CD14-positive monocyte (primary cell): ENCODE measurements around the gene ZNF385B. TPM values are rescaled to one million over a fixed set of nuclear protein-coding genes. Genes with fewer than 3 reads are reported as not detected.

ENCODE experiments used
- DNase-seq, 3 donors: peaks; one replicate each; pipeline ENCODE4 v3.0.0-alpha.2; 2011 to 2022
- H2AFZ ChIP-seq: 2 replicates; pipeline ENCODE4 v1.6.0; 2012; ENCODE audit warnings: mild to moderate bottlenecking, low read depth, low read length, inconsistent platforms; ENCODE audit not compliant: insufficient read depth, poor library complexity, severe bottlenecking
- H3K27ac ChIP-seq, 2 donors: 1 replicate in 1 of 2; 2 replicates in 1 of 2; pipeline ENCODE4 v1.5.1; 2012 to 2013; ENCODE audit warnings: low read length in 2 of 2, control low read depth in 1 of 2, inconsistent platforms in 1 of 2, low read depth in 1 of 2, mild to moderate bottlenecking in 1 of 2
- H3K27me3 ChIP-seq, 2 donors: one replicate each; pipeline versions ENCODE4 v1.6.0 to v1.6.1; 2011 to 2013; ENCODE audit warnings: low read length in 2 of 2; ENCODE audit not compliant: control insufficient read depth in 2 of 2, insufficient read depth in 2 of 2
- H3K36me3 ChIP-seq, 2 donors: replicated peaks in 1 of 2; 1 replicate in 1 of 2; 2 replicates in 1 of 2; pipeline versions ENCODE4 v1.5.1 to v1.6.1; 2012 to 2013; ENCODE audit warnings: low read length in 2 of 2, control low read depth in 1 of 2, inconsistent platforms in 1 of 2, mild to moderate bottlenecking in 1 of 2; ENCODE audit not compliant: insufficient read depth in 2 of 2, control insufficient read depth in 1 of 2
- H3K4me1 ChIP-seq, 2 donors: 1 replicate in 1 of 2; 2 replicates in 1 of 2; pipeline versions ENCODE4 v1.5.1 to v1.6.1; 2012 to 2013; ENCODE audit warnings: low read length in 2 of 2, control low read depth in 1 of 2, inconsistent platforms in 1 of 2, mild to moderate bottlenecking in 1 of 2, moderate library complexity in 1 of 2; ENCODE audit not compliant: insufficient read depth in 2 of 2, control insufficient read depth in 1 of 2
- H3K4me2 ChIP-seq: replicated peaks from 2 replicates; pipeline ENCODE3; 2012; ENCODE audit warnings: low read length, moderate library complexity, mild to moderate bottlenecking; ENCODE audit not compliant: poor library complexity, severe bottlenecking; ENCODE audit errors: extremely low read depth
- H3K4me3 ChIP-seq, 3 experiments: fragments of 200-600 bp in 1 of 3; sonication (generic) in 1 of 3; replicated peaks in 1 of 3; 1 replicate in 2 of 3; 2 replicates in 1 of 3; pipeline ENCODE4 v1.5.1; 2011 to 2013; ENCODE audit warnings: low read length in 3 of 3, mild to moderate bottlenecking in 3 of 3, control low read depth in 2 of 3, low read depth in 2 of 3, inconsistent platforms in 1 of 3, moderate library complexity in 1 of 3
- H3K79me2 ChIP-seq: 2 replicates; pipeline ENCODE4 v1.6.0; 2012; ENCODE audit warnings: mild to moderate bottlenecking, control low read depth, inconsistent platforms, low read length, moderate library complexity; ENCODE audit not compliant: insufficient read depth
- H3K9ac ChIP-seq: 2 replicates; pipeline ENCODE4 v1.6.0; 2017; ENCODE audit warnings: low read length, mild to moderate bottlenecking; ENCODE audit not compliant: insufficient read depth, poor library complexity, severe bottlenecking
- H3K9me3 ChIP-seq, 2 donors: replicated peaks in 1 of 2; 1 replicate in 1 of 2; 2 replicates in 1 of 2; pipeline versions ENCODE4 v1.5.1 to v1.6.1; 2012 to 2013; ENCODE audit warnings: low read length in 2 of 2, control low read depth in 1 of 2; ENCODE audit not compliant: control insufficient read depth in 1 of 2, insufficient read depth in 1 of 2
- H4K20me1 ChIP-seq: 2 replicates; pipeline ENCODE4 v1.6.0; 2012; ENCODE audit warnings: mild to moderate bottlenecking, low read length, control low read depth, moderate library complexity; ENCODE audit not compliant: insufficient read depth
- H3K27ac Mint-ChIP-seq, 7 donors: one replicate each; pipeline ENCODE4 v1.8.0; 2020; ENCODE audit warnings: mild to moderate bottlenecking in 7 of 7, mixed read lengths in 7 of 7, moderate library complexity in 6 of 7, inconsistent platforms in 2 of 7
- H3K27me3 Mint-ChIP-seq, 3 donors: one replicate each; pipeline ENCODE4 v1.8.0; 2021 to 2022; ENCODE audit warnings: low read depth in 3 of 3, mild to moderate bottlenecking in 3 of 3, mixed read lengths in 3 of 3, moderate library complexity in 3 of 3, inconsistent platforms in 1 of 3
- H3K36me3 Mint-ChIP-seq, 2 donors: one replicate each; pipeline ENCODE4 v1.8.0; 2020; ENCODE audit warnings: mixed read lengths in 2 of 2, inconsistent platforms in 1 of 2, mild to moderate bottlenecking in 1 of 2
- H3K4me1 Mint-ChIP-seq: one replicate; pipeline ENCODE4 v1.8.0; 2020; ENCODE audit warnings: mild to moderate bottlenecking, mixed read lengths
- H3K4me3 Mint-ChIP-seq, 2 donors: one replicate each; pipeline ENCODE4 v1.8.0; 2020; ENCODE audit warnings: mild to moderate bottlenecking in 2 of 2, mixed read lengths in 2 of 2, moderate library complexity in 1 of 2
- H3K9me3 Mint-ChIP-seq, 7 donors: one replicate each; pipeline ENCODE4 v1.8.0; 2020 to 2022; ENCODE audit warnings: mixed read lengths in 7 of 7, mild to moderate bottlenecking in 6 of 7, moderate library complexity in 6 of 7, inconsistent platforms in 2 of 7
- CTCF ChIP-seq: fragments of 200-600 bp; IDR thresholded peaks from one replicate; pipeline ENCODE4 v1.8.0; 2022; ENCODE audit warnings: antibody characterized with exemption, mild to moderate bottlenecking
- WGBS: methylation state at CpG from one replicate; pipeline ENCODE4 v1.1.5; 2013; ENCODE audit warnings: missing lambda C conversion rate; ENCODE audit not compliant: insufficient coverage; 5-methylcytosine and 5-hydroxymethylcytosine counted together
- intact Hi-C, 2 donors: fragments of 100-400 bp; cut with micrococcal nuclease; formaldehyde crosslinking; loops; one replicate each; pipeline versions ENCODE4 v1.15.0 to v1.15.1; 2023
- polyA plus RNA-seq, 3 donors: library from polyadenylated mRNA; depleted of rRNA in 1 of 3; unstranded in 2 of 3; stranded (reverse) in 1 of 3; fragments of 300-500 nt in 2 of 3; fragments of >200 nt in 1 of 3; fragmentation: Illumina TruSeq in 2 of 3; gene quantifications; 1 replicate in 2 of 3; 2 replicates in 1 of 3; pipeline ENCODE4 v1.2.3, GENCODE V29; 2012 to 2021

Gene ZNF385B
- polyA plus RNA-seq, 3 donors = not detected

- no peak overlapping the region for H3K27ac Mint-ChIP-seq
- no peak for TF ChIP-seq CTCF
- H3K27me3 Mint-ChIP-seq = peaks cover 0 to 2% (median 0%) of the 10 kb centered on the region in 3 donors
- H3K4me1 Mint-ChIP-seq = no peaks in the 10 kb centered on the region
- no peaks in the 10 kb centered on the region for H3K36me3 ChIP-seq
- no peak for DNase-seq
- H2AFZ ChIP-seq = no peak overlapping the region
- H3K79me2 ChIP-seq = no peaks in the 10 kb centered on the region
- H3K9ac ChIP-seq = no peak overlapping the region
- H3K4me1 ChIP-seq = no peaks in the 10 kb centered on the region
- no peak overlapping the region for H3K4me3 ChIP-seq
- H3K36me3 Mint-ChIP-seq = no peaks in the 10 kb centered on the region
- peaks cover 0 to 3% (median 0%) of the 10 kb centered on the region in 7 donors for H3K9me3 Mint-ChIP-seq
- H3K4me3 Mint-ChIP-seq = no peak overlapping the region
- H3K27ac ChIP-seq = no peak overlapping the region
- no CpG with 5 or more reads among the region's 2 CpGs for WGBS
- no peaks in the 10 kb centered on the region for H3K27me3 ChIP-seq
- no peaks in the 10 kb centered on the region for H4K20me1 ChIP-seq
- H3K4me2 ChIP-seq = no peak overlapping the region
- no peaks in the 10 kb centered on the region for H3K9me3 ChIP-seq
- intact Hi-C loops = no loop called here
Measured at GRCh38 chr2:179565807-179566206, 295.6 kb downstream of the ZNF385B start.

- Histone ChIP-seq H3K4me1 (no peaks in the 10 kb centered on the region), H3K36me3 (no peaks in the 10 kb centered on the region), H3K27ac (no peak overlapping the region), H3K9me3 (no peaks in the 10 kb centered on the region), H2AFZ (no peak overlapping the region), H3K4me2 (no peak overlapping the region), H3K9ac (no peak overlapping the region), H3K4me3 (no peak overlapping the region), H3K79me2 (no peaks in the 10 kb centered on the region), H3K27me3 (no peaks in the 10 kb centered on the region), H4K20me1 (no peaks in the 10 kb centered on the region)
- Mint-ChIP-seq H3K27ac (no peak overlapping the region), H3K4me3 (no peak overlapping the region), H3K27me3 (peaks cover 0 to 3% (median 1%) of the 10 kb centered on the region in 3 donors), H3K4me1 (no peaks in the 10 kb centered on the region), H3K36me3 (no peaks in the 10 kb centered on the region), H3K9me3 (peaks cover 0 to 3% (median 0%) of the 10 kb centered on the region in 7 donors)
- WGBS = no CpG with 5 or more reads among the region's 8 CpGs
- intact Hi-C loops = no loop called here
- TF ChIP-seq CTCF = no peak
- DNase-seq = no peak
Measured at GRCh38 chr2:179562330-179562885, 299.0 kb downstream of the ZNF385B start.
